ENCODE measurements around the gene MTHFR.

The MTHFR gene

DNA sequence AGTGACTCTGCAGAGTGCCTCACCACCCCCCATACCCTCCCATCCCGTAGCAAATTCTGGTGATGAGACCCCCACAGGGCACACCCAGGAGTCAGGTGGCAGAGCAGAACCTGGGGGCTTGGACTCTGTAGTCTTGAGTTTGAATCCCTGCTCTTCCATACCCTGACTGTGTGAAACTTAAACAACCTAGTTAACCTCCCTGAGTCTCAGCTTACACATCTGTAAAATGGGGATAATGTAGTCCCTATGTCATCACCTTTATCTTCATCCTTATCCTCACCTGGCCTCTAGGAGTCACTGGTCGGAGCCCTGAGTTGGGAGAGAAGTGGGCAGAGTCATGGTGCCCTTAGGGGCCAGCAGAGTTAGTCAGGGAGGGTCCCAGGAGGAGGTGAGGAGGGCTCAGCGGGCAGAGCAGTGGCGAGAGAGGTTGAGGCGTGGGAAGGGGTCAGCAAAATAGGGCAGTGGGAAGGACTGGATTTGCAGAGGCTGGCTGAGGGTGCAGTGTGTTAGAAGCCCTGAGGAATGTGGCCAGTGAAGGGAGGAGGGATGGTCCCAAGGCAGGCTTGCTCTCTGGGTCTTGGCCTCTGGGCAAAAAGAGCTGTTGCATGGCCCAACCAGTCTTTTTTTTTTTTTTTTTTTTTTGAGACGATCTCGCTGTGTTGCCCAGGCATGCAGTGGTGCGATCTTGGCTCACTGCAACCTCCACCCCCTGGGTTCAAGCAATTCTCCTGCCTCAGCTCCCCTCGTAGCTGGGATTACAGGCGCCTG, 25.2 kb downstream of the MTHFR start:
- DNase-seq = no peak

DNA sequence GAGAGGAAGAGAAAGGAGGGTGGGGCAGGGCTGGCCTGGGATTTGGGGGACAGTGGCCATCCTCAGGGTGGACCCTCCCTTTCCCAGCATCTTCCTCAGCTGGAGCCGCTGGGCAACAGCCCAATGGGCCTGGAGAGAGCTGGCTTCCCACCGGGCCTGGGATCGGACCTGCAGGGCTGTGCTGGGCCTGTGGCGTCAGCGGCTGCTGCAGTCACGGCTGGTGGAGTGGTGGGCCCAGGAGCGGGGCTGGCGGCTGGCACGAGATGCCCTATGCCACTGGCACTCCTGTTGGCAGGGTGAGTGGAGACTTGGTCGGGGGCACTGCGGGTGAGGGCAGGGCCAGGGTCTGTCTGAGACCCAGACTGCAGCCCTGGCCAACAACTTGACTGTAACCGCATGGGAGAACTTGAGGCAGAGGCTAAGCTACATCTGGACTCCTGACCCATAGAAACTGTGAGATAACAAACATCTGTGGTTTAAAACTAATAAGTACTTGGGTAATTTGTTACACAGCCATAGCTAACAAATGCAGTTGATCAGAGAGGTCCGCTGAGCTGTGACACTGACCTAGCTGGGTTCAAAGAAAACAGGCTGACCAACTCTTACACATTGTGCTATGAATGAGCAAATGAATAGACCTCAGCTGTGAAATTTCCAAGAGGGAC, 25.9 kb downstream of the MTHFR start:
- DNase-seq = no peak

DNA sequence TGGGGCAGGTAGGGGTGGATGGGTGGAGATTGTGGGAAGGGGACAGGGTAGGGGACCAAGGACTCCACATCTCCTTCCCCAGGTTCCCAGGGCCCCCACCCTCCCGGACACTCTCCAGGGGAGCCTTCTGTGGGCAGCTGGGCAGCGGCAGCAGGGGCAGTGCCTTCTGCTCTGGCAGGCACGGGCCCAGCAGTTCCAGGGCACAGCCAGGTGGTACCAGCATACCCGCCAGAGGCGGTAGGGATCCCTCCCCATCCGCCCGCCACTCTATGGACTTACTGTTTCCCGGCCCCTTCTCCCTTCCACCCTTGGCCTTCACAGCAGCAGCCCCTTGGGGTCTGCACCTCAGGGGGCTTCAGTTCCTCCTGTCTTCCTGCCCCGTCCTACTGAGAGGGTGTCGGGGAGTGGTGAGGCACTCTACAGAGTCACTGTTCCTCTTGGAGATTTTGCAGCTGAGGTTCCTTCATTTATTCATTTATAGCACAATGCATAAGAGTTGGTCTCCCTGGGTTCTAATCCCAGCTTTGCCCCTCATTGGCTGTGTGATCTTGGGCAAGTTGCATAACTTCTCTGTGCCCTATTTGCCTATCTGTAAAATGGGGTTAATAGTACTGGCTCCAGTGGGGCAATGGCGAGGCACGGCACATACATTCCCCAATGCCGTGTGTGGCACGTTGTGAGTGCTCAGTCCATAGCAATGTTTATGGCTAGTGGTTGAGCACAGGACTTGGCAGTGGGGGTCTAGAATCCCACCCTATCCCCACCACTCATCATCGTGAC, 26.7 kb downstream of the MTHFR start:
- no peak for DNase-seq

DNA sequence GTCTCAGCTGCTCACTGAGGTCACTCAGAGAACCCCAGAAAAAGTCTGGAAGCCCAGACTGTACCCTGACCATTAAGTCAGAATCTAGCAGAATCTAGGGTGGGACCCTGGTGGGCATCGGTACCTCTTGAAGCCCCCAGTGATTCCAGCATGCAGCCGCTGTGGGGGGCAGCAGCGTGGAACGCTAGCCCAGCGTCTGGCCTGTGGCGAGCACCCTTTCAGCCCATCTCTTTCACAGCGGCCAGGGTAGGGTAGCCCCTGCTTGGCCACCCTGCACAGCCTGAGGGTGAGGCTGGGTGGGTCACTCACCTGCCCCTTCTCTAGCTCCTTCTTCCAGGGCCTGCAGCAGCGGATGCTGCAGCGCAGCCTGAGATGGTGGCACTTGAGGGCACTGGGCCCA, 27.4 kb downstream of the MTHFR start:
- no peak for DNase-seq

DNA sequence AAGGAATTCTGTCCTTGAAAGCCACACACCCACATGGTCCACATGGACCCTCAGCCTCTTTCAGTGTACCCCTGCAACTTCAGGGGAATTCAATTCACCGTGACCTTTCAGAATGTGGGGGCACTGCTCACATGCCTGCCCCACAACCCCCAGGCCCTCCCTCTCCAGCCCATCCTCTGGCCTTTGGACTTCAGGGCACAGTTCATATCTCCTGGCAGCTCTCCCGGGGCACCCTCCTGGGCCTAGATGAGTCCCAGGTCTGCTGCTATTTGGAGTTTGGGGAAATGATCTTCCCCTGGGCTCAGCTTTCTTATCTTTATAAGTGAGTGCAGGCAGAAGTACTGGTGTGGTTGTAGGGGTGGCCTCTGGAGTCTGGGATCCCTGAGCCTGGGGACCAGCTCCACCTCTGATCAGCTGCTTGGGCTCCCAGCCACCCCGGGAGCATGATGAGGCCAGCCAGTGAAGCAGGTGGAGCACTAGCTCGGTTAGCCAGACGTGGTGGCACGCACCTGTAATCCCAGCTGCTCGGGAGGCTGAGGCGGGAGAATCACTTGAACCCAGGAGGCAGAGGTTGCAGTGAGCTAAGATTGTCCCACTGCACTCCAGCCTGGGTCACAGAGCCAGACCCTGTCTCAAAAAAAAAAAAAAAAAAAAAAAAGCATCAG, 28.0 kb downstream of the MTHFR start:
- DNase-seq = no peak

DNA sequence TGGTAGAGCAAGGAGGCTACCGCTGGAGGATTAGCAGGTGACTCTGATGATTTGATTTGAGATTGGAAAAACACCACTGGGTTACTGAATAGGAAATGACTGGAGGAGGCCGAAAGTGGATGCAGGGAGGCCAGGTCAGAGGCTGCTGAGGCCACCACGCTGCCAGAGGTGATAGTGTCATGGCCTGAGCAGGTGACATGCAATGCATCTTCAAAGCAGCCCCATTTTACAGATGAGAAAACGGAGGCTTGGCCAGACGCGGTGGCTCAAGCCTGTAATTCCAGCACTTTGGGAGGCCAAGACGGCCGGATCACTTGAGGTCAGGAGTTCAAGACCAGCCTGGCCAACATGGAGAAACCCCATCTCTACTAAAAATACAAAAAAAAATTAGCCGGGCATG, 31.0 kb downstream of the MTHFR start:
- DNase-seq = no peak

DNA sequence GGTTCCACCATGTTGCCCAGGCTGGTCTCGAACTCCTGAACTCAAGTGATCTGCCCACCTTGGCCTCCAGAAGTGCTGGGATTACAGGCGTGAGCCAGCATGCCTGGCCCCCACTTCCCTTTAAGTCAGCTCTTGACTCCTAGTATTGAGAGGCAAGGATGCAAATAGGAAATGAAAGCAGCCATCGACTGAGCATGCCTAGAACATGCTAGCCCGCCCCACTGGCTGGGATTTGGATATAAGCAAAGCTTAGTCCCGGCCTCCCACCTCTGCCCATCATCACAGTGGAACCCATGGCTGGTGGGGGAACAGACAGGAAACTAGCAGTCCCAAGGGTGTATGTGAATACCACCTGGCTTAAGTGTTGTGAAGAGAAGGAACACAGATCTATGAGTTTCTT, 33.3 kb downstream of the MTHFR start:
- DNase-seq = no peak

DNA sequence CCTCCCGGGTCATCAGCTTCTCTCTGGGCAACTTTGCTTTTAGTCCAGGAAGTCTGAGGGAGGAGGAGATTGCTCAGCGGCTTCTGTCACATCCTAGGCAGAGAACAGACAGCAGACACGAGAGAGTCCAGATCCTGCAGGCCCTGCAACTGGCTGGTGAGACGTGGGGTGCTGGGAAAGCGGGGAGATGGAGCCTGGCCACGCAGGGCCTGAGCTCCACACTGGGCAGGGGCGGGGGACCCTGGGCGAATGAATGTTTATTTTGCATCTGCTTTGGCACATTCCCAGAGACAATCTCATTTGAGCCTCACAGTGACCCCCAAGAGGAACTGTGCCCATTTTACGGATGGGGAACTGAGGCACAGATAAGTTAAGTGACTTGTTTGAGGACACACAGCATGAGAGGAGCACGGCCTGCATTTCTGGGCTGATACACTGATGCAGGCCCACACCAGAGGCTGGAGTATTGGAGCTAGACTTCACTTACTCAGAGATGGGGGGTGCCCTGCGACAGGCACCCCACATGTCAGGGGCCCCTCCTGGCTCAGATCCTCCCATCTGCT, 34.2 kb downstream of the MTHFR start:
- no peak for DNase-seq

DNA sequence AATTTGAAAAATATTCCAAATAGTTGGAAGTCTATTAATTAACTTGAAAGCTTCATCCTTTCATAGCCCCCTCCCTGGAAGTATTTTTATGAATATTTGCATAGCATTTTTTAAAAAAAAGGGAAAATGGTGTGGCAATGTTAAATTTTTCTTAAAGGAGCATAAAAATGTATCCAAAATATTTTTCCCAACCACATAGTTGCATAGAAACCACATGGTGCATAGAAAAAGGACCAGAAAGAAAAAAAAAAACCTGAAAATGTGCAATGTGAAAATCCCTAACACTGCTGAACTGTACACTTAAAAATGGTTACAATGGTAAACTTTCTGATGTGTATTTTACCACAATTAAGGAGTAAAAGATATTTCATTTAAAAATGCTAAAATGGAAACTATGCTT, 35.8 kb downstream of the MTHFR start:
- DNase-seq = no peak

DNA sequence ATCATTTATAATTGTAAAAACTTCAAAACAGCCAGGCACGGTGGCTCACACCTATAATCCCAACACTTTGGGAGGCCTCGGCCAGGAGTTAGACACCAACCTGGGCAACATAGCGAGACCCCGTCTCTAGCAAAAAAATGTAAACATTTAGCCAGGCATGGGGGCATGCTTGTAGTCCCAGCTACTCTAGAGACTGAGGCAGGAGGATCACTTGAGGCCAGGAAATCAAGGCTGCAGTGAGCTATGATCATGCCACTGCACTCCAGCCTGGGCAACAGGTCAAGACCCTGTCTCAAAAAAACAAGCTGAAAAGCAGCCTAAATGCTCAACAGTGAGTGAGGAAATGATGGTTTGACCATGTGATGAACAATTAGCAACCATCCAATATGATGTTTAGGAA, 36.5 kb downstream of the MTHFR start:
- DNase-seq = no peak

DNA sequence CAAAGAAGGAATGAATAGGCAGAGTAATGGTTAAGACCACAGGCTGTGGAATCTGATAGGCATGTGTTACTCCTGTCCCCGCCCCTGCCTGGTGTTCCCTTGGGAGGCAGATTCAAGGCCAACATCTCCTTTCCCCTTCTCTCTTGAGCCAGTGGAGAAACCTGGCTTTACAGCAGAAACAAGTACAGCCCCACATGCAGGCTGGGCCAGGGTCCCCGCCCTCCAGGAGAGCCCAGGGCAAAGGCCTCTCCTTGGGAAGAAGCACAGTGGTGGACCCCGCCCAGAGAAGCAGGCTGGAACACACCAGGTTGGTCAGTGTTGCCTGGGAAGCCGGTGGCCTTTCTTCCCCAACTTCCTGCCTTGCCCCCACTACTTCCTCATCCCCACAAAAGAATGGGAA, 36.9 kb downstream of the MTHFR start:
- DNase-seq = no peak

DNA sequence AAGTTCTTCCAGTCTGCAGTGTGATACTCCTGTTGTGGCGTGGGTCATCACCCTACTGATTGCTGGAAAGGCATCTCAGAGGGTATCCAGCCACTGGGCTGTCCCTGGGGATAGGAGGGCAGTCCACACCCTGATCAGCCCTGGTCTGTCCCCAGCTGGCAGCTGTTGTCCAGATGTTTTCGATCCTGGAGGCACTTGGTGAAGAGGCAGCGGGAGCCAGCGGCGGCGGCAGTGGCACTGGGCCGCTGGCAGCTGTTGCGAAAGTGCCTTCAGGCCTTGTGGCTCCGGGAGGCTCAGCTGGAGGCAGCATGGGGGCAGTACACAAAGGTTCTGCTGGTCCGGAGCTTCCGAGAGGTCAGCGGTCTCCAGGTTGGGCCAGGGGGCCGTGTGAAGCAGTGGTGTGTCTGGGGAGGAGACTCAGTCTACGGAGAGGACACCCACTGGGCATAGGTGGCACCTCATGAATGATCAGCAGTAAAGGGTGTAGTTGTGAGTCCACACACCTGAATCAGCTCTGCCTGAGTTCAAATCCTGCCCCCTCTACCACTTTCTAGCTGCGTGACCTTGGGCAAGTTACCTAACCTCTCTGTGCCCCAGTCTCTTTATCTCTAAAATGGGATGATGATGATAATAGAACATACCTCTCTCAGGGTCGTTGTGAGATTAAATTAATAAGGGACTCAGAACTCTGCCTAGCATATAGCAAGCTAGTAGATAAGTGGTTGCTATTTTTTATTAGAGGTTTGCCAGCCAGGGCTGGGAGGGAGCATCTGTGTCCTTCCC, 37.7 kb downstream of the MTHFR start:
- DNase-seq = no peak

DNA sequence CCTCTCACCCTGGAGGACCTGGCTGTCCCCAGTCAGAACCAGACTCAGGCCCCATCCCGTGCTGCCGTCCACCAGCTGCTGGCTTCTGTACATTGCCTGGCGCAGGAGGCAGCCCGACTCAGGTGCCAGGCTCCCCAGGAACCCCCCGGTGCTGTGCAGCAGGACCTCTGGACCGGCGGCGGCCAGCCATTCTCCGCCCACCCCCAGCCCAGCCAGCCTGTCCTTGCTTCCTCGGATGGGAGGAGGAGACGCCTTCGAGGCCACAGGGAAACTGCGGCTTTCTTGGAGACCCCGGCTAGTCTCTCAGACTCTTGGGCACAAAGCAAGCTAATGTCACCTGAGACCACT, 39.4 kb downstream of the MTHFR start:
- no peak for DNase-seq

DNA sequence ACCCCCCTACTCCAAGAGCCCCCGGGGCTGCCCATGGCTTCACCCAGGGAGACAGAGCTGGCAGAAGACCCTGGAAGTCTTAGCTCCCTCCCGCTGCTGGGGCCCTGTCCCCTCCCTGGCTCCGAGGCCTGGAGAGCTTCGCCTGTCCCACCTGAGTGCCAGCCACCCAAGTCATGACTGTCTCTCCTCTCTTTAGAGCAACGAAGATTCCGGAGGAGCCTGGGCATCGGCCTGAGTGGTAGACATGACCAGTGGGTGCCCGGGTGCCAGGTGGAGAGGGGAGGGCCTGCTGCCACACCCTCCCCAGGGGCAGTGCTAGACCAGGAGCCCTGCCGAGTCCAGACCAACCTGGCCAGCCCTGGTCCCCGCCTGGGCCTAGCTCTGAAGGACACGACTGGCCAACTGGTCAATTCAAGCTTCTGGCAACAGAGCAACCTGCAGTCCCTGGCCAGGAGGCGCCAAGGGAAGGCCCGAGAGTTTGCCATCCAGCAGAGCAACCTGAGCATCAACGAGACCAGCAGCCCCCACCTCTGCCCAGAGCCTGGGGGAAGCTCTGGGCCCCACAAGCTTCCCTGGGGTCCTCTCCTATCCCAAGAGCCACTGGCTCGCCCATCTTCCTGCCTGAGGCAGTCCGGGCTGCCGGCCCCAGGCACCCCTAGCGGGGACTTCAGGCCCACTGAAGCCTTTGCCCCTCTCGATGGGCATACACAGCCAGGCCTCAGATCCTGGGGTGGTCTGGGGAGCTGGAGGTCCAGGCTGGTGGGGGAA, 39.9 kb downstream of the MTHFR start:
- no peak for DNase-seq

DNA sequence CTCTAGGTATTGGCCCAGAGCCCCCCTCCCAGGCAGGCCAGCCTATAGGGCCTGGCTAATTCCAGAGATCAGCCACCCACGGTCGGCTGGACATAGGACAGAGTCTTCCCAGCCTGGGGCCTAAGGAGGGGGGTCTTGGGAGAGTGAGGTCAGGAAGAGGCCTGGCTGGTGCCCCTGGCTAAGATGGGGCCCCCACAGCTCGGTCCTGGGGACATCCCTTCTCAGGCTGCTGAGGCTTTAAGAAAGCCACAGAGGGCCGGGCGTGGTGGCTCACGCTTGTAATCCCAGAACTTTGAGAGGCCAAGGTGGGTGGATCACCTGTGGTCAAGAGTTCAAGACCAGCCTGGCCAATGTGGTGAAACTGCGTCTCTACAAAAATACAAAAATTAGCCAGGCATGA, 41.2 kb downstream of the MTHFR start:
- no peak for DNase-seq

DNA sequence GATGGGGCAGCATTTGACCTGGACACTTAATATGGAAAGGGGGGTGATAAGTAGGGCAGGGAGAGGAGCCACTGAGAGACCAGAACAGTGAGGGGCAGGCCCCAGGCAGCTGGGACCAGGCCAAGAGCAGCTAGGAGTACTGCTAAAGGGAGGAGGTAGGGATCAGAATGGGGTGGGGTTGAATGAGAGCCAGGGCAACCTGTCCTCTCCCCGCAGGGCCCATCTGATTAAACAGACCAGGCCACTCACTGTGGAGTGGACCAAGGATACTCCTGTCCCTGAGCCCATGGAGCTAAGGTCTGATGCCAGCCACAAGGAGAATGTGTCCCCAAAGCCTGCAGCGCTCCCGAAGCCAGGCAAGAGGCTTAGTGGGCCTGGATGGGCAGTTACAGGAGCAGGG, 41.6 kb downstream of the MTHFR start:
- DNase-seq = no peak

DNA sequence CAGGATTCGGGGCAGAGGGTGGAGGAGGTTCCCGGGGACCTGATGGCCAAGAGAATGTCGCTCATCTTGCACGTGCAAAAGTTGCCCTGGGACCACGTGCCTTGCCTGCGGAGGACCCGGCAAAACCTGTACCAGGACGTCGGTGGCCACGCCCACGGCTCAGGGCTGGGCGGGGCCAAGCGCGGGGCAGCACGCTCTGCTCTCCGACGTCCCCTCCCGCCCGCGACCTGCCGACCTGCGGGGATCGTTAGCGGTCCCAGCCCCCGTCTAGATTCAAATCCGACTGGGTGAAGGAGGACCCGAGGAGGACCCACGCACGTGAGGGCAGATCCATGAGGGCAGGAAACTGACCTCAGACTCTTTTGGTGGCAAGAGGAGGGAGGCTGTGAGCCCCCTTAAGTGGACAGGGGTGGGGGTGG, 43.8 kb downstream of the MTHFR start, which contains the start of gene C1orf167:
Gene C1orf167 (plus strand): TSS at position 206 of the 419 bp plus-strand sequence. CDS start 2,208 bp downstream, outside the sequence.
- DNase-seq = no peak

DNA sequence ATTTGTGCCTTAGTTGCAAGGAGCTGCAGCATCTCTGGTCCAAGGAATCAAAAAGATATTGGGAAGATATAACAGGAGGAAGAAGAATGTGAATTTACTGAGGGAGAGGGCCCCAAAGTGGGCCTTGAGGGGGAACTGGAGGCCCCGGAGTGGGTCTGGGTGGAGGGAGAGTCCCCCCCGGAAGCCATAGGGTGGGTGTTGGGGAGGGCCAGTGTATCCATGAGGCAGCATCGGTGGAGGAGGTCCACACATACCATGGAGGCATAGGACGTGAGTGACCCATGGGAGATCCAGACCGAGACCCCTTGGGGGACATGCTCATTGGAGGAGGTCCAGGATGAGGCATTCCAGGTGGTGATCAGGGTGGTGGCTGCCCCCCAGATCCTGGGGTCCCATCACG, 44.5 kb downstream of the MTHFR start:
- DNase-seq = no peak

DNA sequence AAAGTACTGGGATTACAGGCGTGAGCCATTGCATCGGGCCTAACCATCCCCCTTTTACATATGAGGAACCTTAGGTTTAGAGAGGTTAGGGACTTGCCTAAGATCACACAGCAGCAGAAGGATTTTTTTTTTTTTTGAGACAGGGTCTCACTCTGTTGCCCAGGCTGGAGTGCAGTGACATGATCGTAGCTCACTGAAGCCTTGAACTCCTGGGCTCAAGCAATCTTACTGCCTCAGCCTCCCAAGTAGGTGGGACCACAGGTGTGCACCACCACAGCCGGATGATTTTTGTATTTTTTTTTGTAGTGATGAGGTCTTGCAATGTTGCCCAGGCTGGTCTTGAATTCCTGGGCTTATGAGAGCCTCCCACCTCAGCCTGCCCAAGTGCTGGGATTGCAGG, 46.0 kb downstream of the MTHFR start:
- no peak for DNase-seq

DNA sequence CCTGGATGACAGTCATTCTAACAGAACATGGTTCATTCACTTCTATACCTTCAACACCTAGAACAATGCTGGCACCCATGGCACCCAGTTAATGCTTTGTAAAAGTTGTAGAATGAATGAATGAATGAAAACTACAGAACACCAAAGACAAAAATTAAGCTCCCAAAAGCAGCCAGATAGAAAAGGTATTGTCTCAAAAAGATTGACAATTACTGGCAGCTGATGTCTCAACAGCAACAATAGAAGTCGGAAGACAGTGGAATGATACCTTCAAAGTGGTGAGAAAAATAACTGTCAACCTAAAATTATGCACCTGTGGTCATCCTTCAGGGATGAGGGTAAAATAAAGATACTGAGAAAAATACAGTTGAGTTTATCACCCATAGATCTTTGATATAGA, 48.7 kb downstream of the MTHFR start:
- DNase-seq = no peak

DNA sequence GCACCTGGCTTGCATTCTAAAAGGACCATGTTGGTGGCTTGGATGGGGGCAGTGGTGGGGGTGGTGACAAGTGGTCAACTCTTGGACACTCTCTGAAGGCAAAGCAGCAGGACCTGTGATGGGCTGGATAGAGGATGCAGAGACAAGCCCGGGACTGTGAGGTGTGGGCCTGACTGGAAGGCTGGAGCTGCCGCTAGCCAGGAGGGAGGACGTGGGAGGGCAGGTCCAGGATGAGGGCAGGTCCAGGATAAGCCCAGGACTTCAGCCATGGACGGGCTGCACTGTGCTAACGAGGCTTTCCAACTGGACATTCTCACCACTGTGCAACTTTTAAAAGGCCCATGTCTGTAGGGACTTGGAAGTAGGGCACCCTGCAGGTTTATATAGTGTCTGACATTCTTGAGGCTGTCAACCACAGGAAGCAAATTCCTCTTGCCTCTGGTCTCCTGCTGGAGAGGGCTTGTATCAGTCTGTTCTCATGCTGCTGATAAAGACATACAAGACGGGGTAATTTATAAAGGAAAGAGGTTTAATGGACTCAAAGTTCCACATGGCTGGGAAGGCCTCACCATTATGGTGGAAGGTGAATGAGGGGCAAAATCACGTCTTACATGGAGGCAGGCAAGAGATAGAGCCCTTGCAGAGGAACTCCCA, 52.1 kb downstream of the MTHFR start:
- no peak for DNase-seq
